Tibial nerve (tissue), 4 donors: ENCODE data around the gene MAGED1.

Source experiments
- CTCF ChIP-seq, 5 experiments: fragments of 200-600 bp in 3 of 5; fragments of 450-650 bp in 2 of 5; sonication (generic) in 3 of 5; IDR thresholded peaks; one replicate each; pipeline ENCODE4 v1.5.1; 2016 to 2019; ENCODE audit warnings: antibody characterized with exemption in 5 of 5, mild to moderate bottlenecking in 3 of 5, moderate library complexity in 2 of 5
- EP300 ChIP-seq, 2 donors: sonication (generic); formaldehyde crosslinking; IDR thresholded peaks; one replicate each; pipeline ENCODE4 v1.6.1; 2017; ENCODE audit warnings: antibody characterized with exemption in 2 of 2, mild to moderate bottlenecking in 1 of 2
- POLR2A ChIP-seq, 2 donors: fragments of 450-650 bp; IDR thresholded peaks; one replicate each; pipeline ENCODE4 v1.6.1; 2017; ENCODE audit warnings: antibody characterized with exemption in 2 of 2, mild to moderate bottlenecking in 2 of 2, moderate library complexity in 2 of 2

- TF ChIP-seq CTCF (IDR thresholded peaks at IDR 0.05) (no peak), EP300 (IDR thresholded peaks at IDR 0.05) (no peak), POLR2A (IDR thresholded peaks at IDR 0.05) (no peak)
These were observed 691 bp downstream of the MAGED1 start for GRCh38 chrX:51893931-51894696.
